Measurements from ENCODE around the gene KIAA0753. TPM values are rescaled to one million over a fixed set of nuclear protein-coding genes. Genes with fewer than 3 reads are reported as not detected.

KIAA0753 gene
- total RNA-seq, 1 donor from 2014 or later: 33.7 TPM

DNA sequence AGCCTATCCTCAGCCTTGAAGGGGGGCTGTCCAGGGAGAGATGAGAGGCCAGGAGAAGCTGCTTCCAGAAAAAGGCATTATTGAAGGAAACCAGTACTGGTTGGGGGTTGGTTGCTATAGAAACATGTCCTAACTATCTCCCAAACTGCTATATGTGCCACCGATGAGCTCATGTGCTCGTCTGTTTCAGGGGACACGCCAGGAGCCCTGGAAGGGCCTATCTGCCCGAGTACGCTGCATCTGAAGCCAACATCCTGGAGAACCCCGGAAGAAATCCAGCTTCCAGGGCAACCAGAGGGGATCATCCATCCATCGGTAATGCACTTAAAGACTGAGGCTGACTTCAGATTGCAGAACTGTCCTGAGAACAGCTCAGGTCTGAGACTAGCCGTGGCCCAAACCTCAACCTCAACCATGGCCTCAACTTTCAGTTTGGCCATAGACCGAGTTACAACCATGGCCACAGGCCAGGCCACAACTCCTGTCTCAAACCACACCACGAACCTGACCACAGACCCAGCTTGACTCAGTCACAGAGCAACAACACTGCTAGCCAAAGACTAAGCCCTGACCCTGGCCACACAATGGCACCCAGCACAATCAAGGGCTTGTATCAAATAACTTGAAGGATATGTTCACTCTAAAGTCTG is 94.3 kb downstream of the KIAA0753 start:
- no peak overlapping the region for H3K27ac Mint-ChIP-seq
- H3K27me3 Mint-ChIP-seq: peaks cover 11% of the 10 kb centered on the region
- H3K9me3 Mint-ChIP-seq: no peaks in the 10 kb centered on the region
- H3K4me3 Mint-ChIP-seq: no peak overlapping the region
- H3K36me3 Mint-ChIP-seq: no peaks in the 10 kb centered on the region
- H3K4me1 Mint-ChIP-seq (ENCODE audit: unreplicated experiment): peaks cover 13% of the 10 kb centered on the region
- DNase-seq (ENCODE audit: extremely low spot score, unreplicated experiment): no peak
- TF ChIP-seq, protein P1, sequence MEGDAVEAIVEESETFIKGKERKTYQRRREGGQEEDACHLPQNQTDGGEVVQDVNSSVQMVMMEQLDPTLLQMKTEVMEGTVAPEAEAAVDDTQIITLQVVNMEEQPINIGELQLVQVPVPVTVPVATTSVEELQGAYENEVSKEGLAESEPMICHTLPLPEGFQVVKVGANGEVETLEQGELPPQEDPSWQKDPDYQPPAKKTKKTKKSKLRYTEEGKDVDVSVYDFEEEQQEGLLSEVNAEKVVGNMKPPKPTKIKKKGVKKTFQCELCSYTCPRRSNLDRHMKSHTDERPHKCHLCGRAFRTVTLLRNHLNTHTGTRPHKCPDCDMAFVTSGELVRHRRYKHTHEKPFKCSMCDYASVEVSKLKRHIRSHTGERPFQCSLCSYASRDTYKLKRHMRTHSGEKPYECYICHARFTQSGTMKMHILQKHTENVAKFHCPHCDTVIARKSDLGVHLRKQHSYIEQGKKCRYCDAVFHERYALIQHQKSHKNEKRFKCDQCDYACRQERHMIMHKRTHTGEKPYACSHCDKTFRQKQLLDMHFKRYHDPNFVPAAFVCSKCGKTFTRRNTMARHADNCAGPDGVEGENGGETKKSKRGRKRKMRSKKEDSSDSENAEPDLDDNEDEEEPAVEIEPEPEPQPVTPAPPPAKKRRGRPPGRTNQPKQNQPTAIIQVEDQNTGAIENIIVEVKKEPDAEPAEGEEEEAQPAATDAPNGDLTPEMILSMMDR (conservative IDR thresholded peaks at IDR 0.05): no peak

DNA sequence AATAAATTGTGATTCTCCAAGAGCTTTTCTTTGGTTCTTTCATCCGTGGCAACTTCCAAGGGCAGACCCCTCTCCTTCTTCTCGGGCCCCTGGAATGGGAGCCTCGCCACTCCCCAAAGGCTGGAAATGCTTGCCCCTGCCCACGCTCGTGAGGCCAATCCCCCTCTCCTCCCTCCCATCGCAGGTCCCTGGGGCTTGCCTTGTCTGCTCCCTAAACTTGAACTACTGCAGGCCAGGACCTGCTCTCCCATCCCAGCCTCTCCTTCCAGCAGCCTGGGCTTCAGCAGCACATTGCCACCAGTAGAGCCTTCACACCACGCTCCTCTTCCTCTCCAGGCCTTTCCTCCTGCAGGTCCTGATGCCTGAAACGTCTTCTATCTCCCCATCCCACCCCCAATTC is 95.2 kb downstream of the KIAA0753 start:
- H3K27ac Mint-ChIP-seq: peak overlapping the region; percentile 24

DNA sequence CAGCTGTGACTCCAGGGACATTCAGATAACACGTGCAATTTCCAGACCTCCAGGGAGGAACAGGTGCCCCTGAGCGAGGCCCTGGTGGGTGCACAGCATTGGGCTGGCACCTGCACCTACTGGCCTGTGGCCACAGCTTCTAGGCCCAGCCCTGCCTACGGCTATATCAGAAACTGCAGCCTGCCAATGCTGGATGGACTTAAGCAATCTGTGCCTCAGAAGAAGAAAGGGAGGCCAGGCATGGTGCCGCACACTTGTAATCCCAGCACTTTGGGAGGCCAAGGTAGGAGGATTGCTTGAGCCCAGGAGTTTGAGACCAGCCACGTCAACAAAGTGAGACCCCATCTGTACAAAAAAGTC is 96.5 kb downstream of the KIAA0753 start:
- DNase-seq (ENCODE audit: extremely low spot score, unreplicated experiment): no peak
- Mint-ChIP-seq H3K9me3 (no peaks in the 10 kb centered on the region), H3K36me3 (no peaks in the 10 kb centered on the region), H3K4me1 (ENCODE audit: unreplicated experiment) (peaks cover 13% of the 10 kb centered on the region), H3K27ac (no peak overlapping the region), H3K27me3 (peaks cover 12% of the 10 kb centered on the region), H3K4me3 (no peak overlapping the region)
- TF ChIP-seq, protein P1 (conservative IDR thresholded peaks at IDR 0.05): no peak

More for the DNA sequence above, 95.2 kb downstream of the KIAA0753 start:
- Mint-ChIP-seq H3K4me1 (ENCODE audit: unreplicated experiment) (peaks cover 13% of the 10 kb centered on the region), H3K9me3 (no peaks in the 10 kb centered on the region), H3K36me3 (no peaks in the 10 kb centered on the region), H3K27me3 (peaks cover 12% of the 10 kb centered on the region), H3K4me3 (no peak overlapping the region)
- no peak for DNase-seq (ENCODE audit: extremely low spot score, unreplicated experiment)
- TF ChIP-seq, protein P1 (conservative IDR thresholded peaks at IDR 0.05): no peak

DNA sequence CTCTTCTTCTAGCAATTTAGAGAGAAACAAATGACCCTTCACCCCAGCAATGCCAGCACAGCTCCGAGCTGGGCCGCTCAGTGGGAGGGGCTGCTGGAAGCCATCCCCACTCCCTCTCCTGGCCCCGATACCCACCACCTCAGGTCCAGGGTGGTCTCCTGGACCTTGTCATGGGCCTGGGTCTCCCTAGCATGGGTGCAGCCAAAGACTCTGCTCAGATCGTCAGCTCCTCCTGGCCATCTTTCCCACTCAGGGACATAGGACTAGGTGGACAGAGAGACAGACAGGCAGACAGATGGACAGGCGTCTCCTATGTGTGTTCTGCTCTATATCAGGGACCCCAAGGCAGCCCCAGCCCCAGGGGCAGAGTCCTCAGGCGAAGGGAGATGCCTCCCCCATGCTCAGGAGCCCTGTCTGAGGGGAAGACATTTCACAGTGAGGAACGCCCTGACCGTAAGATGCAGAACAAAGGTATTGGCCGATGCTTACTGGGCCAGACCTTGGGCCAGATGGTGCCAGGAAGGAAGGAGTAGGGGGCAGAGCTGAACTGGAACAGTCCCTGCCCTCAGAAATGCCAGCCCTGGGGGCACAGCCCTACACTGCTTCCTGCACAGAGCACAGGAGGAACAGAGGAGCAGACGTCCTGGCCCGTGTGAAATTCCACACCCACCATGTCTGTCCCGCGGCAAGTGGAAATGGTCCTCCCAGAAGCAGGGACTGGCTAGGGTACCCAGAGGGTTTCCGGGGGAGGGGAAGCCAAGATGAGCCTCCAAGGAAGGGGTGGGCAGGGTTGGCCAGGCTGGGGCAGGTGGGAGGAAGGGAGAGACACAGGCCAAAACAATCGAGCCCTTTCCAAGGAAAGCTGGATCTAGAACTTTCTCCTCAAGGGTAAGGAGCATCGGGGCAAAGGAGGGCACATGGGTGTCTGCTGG is 97.2 kb downstream of the KIAA0753 start:
- Mint-ChIP-seq H3K4me1 (ENCODE audit: unreplicated experiment) (peaks cover 13% of the 10 kb centered on the region), H3K9me3 (no peaks in the 10 kb centered on the region), H3K27me3 (peaks cover 12% of the 10 kb centered on the region), H3K4me3 (no peak overlapping the region), H3K27ac (no peak overlapping the region), H3K36me3 (no peaks in the 10 kb centered on the region)
- DNase-seq (ENCODE audit: extremely low spot score, unreplicated experiment): no peak
- TF ChIP-seq, protein P1 (conservative IDR thresholded peaks at IDR 0.05): no peak

DNA sequence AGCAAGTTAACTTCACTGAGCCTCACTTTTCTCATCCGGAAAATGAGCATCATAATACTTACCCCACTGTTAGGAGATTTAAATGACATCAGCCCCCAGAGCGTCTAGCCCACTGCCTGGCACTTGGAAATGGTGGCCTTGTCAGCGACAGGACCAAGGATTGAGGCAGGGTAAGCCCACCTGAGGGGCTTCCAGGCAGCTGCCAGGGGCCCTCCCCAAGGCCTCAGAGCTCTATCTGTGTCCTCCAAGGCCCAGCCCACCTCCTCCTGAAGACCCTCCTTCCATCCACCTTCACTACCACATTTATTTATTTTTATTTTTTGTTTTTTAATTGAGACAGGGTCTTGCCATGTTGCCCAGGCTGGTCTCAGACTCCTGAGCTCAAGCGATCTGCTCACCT is 97.9 kb downstream of the KIAA0753 start:
- Mint-ChIP-seq H3K27me3 (peaks cover 12% of the 10 kb centered on the region), H3K27ac (no peak overlapping the region), H3K9me3 (no peaks in the 10 kb centered on the region), H3K36me3 (no peaks in the 10 kb centered on the region), H3K4me3 (no peak overlapping the region), H3K4me1 (ENCODE audit: unreplicated experiment) (peaks cover 13% of the 10 kb centered on the region)
- DNase-seq (ENCODE audit: extremely low spot score, unreplicated experiment): no peak
- TF ChIP-seq, protein P1 (conservative IDR thresholded peaks at IDR 0.05): no peak
